ENCODE results near the gene ARHGEF7. TPM values are rescaled to one million over a fixed set of nuclear protein-coding genes. Genes with fewer than 3 reads are reported as not detected.

Gene ARHGEF7
- total and polyA plus RNA-seq, 4 experiments from 2014 or later: 6.6 to 73.7 (median 40.7) TPM

DNA sequence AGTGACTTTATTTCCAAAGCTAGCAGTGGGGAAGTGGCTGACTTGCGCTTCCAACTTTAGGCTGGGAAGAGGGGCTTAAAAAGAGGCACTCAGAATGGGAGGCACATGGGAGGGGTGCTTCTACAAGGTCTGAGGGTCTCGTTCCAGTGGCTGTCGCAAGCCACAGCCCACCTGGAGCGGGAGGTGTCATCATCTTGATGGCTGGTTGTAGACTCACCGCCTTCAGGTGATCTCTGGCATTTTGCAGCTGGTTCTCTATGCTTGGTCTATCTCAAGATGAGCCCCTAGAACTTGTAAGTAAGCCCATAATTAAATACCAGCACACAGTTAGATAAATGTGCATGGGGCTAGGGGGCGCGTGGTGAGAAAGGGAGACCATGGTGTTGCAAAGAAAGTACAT, 214.5 kb downstream of the ARHGEF7 start:
- CTCF ChIA-PET (ENCODE audit: partially characterized antibody): no interaction called here
- no peaks in the 10 kb centered on the region for H3K4me1 ChIP-seq (ENCODE audit: insufficient read depth, low read length)
- no peak overlapping the region for H3K27ac ChIP-seq (ENCODE audit: low read depth, low read length)
- no peaks in the 10 kb centered on the region for H3K9me3 ChIP-seq (ENCODE audit: control insufficient read depth in 1 of 2, low read length in 2 of 2)
- H3K4me3 ChIP-seq (ENCODE audit: low read length in 2 of 2): no peak overlapping the region
- H3K27me3 ChIP-seq (ENCODE audit: insufficient read depth, low read length): no peaks in the 10 kb centered on the region
- H3K27me3 Mint-ChIP-seq: peaks cover 0 to 1% of the 10 kb centered on the region in 2 donors
- intact Hi-C loops (cut with micrococcal nuclease): no loop called here
- DNase-seq: no peak
- no peaks in the 10 kb centered on the region for H3K4me1 Mint-ChIP-seq
- H3K9me3 Mint-ChIP-seq: peaks cover 0 to 9% (median 5%) of the 10 kb centered on the region in 8 donors
- H3K27ac Mint-ChIP-seq: no peak overlapping the region
- H3K4me3 Mint-ChIP-seq: no peak overlapping the region
- peaks cover 0 to 24% of the 10 kb centered on the region in 2 donors for H3K36me3 Mint-ChIP-seq
- POLR2A ChIA-PET (ENCODE audit: partially characterized antibody): no interaction called here
- H3K36me3 ChIP-seq (ENCODE audit: insufficient read depth, low read length): no peaks in the 10 kb centered on the region

DNA sequence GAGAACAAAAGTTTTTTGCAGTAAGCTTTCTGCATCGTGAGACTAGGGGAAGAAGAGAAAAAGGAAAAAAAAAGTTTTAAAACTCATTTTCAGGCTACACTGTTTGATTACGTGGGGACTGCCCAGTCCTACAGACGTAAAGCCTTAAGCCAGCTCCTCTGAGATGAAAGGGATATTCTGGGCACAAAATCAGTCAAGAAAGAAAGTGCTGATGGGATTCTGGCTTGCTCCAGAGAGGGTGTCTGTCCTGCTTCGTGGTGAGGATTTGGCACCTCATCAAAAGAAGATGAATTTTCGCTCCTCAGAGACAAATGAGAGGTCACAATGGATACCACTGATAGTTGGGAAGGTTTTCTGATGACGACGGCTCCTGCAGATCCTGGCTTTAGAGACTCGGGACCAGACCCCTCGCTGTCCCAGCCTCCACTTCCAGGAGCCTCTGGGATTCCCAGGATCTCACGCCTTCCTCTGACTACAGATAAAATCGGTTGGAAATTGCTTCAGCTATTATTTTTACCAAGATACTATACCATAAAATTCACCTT, 215.0 kb downstream of the ARHGEF7 start:
- H3K27me3 Mint-ChIP-seq: peaks cover 0 to 1% of the 10 kb centered on the region in 2 donors
- peaks cover 0 to 9% (median 5%) of the 10 kb centered on the region in 8 donors for H3K9me3 Mint-ChIP-seq
- no peak overlapping the region for H3K27ac ChIP-seq (ENCODE audit: low read depth, low read length)
- no peaks in the 10 kb centered on the region for H3K27me3 ChIP-seq (ENCODE audit: insufficient read depth, low read length)
- no peak for DNase-seq
- no peaks in the 10 kb centered on the region for H3K4me1 ChIP-seq (ENCODE audit: insufficient read depth, low read length)
- H3K4me1 Mint-ChIP-seq: no peaks in the 10 kb centered on the region
- no peaks in the 10 kb centered on the region for H3K9me3 ChIP-seq (ENCODE audit: control insufficient read depth in 1 of 2, low read length in 2 of 2)
- peak overlapping the region in 1 of 8 donors; percentile 49 for H3K4me3 Mint-ChIP-seq
- ChIA-PET CTCF (ENCODE audit: partially characterized antibody) (no interaction called here), POLR2A (ENCODE audit: partially characterized antibody) (no interaction called here)
- intact Hi-C loops (cut with micrococcal nuclease): no loop called here
- H3K27ac Mint-ChIP-seq: peak overlapping the region in 1 of 7 donors; percentile 9
- H3K4me3 ChIP-seq (ENCODE audit: low read length in 2 of 2): no peak overlapping the region
- H3K36me3 ChIP-seq (ENCODE audit: insufficient read depth, low read length): no peaks in the 10 kb centered on the region
- peaks cover 0 to 24% of the 10 kb centered on the region in 2 donors for H3K36me3 Mint-ChIP-seq

DNA sequence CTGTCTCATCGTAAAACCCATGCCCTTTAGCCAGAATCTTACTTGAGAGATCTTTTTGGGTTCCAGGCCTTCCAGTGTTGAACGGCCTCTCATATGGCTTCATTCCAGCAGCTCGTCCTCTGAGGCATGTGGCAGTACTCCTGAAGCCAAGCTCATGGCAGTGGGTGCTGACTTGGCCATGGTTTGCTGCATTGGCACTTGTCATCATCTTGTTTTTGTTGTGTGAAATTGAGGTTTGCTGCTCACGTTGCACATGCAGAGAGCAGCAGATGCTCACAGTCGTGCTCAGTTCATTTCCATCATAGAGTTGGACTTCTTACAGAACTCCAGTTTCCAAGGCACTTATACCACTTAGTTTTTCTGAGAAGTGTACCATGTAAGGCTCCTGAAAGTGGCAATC, 220.2 kb downstream of the ARHGEF7 start:
- no peak overlapping the region for H3K4me3 Mint-ChIP-seq
- ChIA-PET CTCF (ENCODE audit: partially characterized antibody) (no interaction called here), POLR2A (ENCODE audit: partially characterized antibody) (no interaction called here)
- Histone ChIP-seq H3K9me3 (ENCODE audit: control insufficient read depth in 1 of 2, low read length in 2 of 2) (no peaks in the 10 kb centered on the region), H3K36me3 (ENCODE audit: insufficient read depth, low read length) (no peaks in the 10 kb centered on the region), H3K4me3 (ENCODE audit: low read length in 2 of 2) (no peak overlapping the region), H3K27me3 (ENCODE audit: insufficient read depth, low read length) (no peaks in the 10 kb centered on the region), H3K27ac (ENCODE audit: low read depth, low read length) (no peak overlapping the region), H3K4me1 (ENCODE audit: insufficient read depth, low read length) (no peaks in the 10 kb centered on the region)
- peaks cover 0 to 1% of the 10 kb centered on the region in 2 donors for H3K27me3 Mint-ChIP-seq
- intact Hi-C loops (cut with micrococcal nuclease): no loop called here
- DNase-seq: no peak
- H3K9me3 Mint-ChIP-seq: peaks cover 0 to 13% (median 6%) of the 10 kb centered on the region in 8 donors
- no peak overlapping the region for H3K27ac Mint-ChIP-seq
- H3K4me1 Mint-ChIP-seq: peaks cover 0 to 2% (median 0%) of the 10 kb centered on the region in 4 donors
- peaks cover 2 to 54% of the 10 kb centered on the region in 2 donors for H3K36me3 Mint-ChIP-seq

- ChIA-PET POLR2A (ENCODE audit: partially characterized antibody) (no interaction called here), CTCF (ENCODE audit: partially characterized antibody) (no interaction called here)
- Histone ChIP-seq H3K9me3 (ENCODE audit: control insufficient read depth in 1 of 2, low read length in 2 of 2) (no peaks in the 10 kb centered on the region), H3K27ac (ENCODE audit: low read depth, low read length) (no peak overlapping the region), H3K36me3 (ENCODE audit: insufficient read depth, low read length) (no peaks in the 10 kb centered on the region), H3K4me1 (ENCODE audit: insufficient read depth, low read length) (no peaks in the 10 kb centered on the region), H3K4me3 (ENCODE audit: low read length in 2 of 2) (no peak overlapping the region), H3K27me3 (ENCODE audit: insufficient read depth, low read length) (no peaks in the 10 kb centered on the region)
- intact Hi-C loops (cut with micrococcal nuclease): no loop called here
- Mint-ChIP-seq H3K9me3 (peaks cover 0 to 13% (median 6%) of the 10 kb centered on the region in 8 donors), H3K36me3 (peaks cover 2 to 49% of the 10 kb centered on the region in 2 donors), H3K4me1 (peaks cover 0 to 2% (median 0%) of the 10 kb centered on the region in 4 donors), H3K27ac (no peak overlapping the region), H3K27me3 (peaks cover 0 to 1% of the 10 kb centered on the region in 2 donors), H3K4me3 (no peak overlapping the region)
- DNase-seq: no peak
These were observed 221.6 kb downstream of the ARHGEF7 start for GRCh38 chr13:111336666-111337065.

DNA sequence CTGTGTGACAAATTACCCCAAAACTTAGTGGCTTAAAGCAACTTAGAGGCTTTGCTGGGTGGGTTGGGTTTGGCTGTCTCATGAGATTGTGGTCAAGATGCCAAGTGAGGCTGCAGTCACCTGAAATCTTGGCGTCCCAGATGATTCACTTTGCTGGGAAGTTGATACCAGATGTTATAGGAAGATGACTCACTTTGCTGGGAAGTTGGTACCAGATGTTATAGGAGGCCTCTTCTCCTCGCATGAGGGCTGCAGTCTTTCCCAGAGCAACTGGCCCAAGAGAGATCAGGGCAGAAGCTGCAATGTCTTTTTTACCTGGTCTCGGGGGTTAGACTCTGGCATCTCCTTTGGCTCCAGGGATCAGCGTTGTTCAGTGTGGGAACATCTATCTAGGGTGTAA, 222.1 kb downstream of the ARHGEF7 start:
- no peaks in the 10 kb centered on the region for H3K9me3 ChIP-seq (ENCODE audit: control insufficient read depth in 1 of 2, low read length in 2 of 2)
- CTCF ChIA-PET (ENCODE audit: partially characterized antibody): no interaction called here
- intact Hi-C loops (cut with micrococcal nuclease): no loop called here
- H3K27ac ChIP-seq (ENCODE audit: low read depth, low read length): no peak overlapping the region
- H3K36me3 Mint-ChIP-seq: peaks cover 2 to 46% of the 10 kb centered on the region in 2 donors
- no peak for DNase-seq
- H3K27me3 Mint-ChIP-seq: peaks cover 0 to 1% of the 10 kb centered on the region in 2 donors
- H3K36me3 ChIP-seq (ENCODE audit: insufficient read depth, low read length): no peaks in the 10 kb centered on the region
- no peak overlapping the region for H3K4me3 ChIP-seq (ENCODE audit: low read length in 2 of 2)
- peaks cover 0 to 2% (median 0%) of the 10 kb centered on the region in 4 donors for H3K4me1 Mint-ChIP-seq
- no peak overlapping the region for H3K27ac Mint-ChIP-seq
- peaks cover 0 to 13% (median 6%) of the 10 kb centered on the region in 8 donors for H3K9me3 Mint-ChIP-seq
- H3K4me3 Mint-ChIP-seq: no peak overlapping the region
- no peaks in the 10 kb centered on the region for H3K4me1 ChIP-seq (ENCODE audit: insufficient read depth, low read length)
- H3K27me3 ChIP-seq (ENCODE audit: insufficient read depth, low read length): no peaks in the 10 kb centered on the region
- POLR2A ChIA-PET (ENCODE audit: partially characterized antibody): no interaction called here

DNA sequence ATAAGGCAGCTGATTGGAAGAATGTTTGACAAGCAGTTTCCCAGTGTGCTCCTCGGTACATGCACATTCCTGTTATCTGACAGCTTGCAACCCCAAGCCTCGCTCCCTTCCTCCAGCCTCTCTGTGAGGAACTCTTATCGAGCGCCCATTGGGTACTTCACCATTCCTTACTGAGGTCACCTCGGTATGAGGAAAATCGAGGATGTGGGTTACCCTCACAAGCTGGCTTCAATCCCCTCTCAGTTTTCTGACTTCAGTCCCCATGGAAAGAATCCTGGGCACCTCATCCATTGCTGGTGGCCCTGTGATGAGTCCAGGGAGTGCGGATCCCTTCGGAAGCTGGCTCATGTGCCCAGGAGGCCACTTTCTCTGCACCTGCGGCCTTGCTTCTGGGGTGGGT, 222.6 kb downstream of the ARHGEF7 start:
- Histone ChIP-seq H3K4me1 (ENCODE audit: insufficient read depth, low read length) (no peaks in the 10 kb centered on the region), H3K4me3 (ENCODE audit: low read length in 2 of 2) (no peak overlapping the region), H3K36me3 (ENCODE audit: insufficient read depth, low read length) (no peaks in the 10 kb centered on the region), H3K27me3 (ENCODE audit: insufficient read depth, low read length) (no peaks in the 10 kb centered on the region), H3K9me3 (ENCODE audit: control insufficient read depth in 1 of 2, low read length in 2 of 2) (no peaks in the 10 kb centered on the region), H3K27ac (ENCODE audit: low read depth, low read length) (no peak overlapping the region)
- peaks cover 0 to 10% (median 5%) of the 10 kb centered on the region in 8 donors for H3K9me3 Mint-ChIP-seq
- ChIA-PET POLR2A (ENCODE audit: partially characterized antibody) (no interaction called here), CTCF (ENCODE audit: partially characterized antibody) (no interaction called here)
- H3K4me3 Mint-ChIP-seq: no peak overlapping the region
- no peak for DNase-seq
- H3K36me3 Mint-ChIP-seq: peaks cover 2 to 45% of the 10 kb centered on the region in 2 donors
- intact Hi-C loops (cut with micrococcal nuclease): no loop called here
- H3K27me3 Mint-ChIP-seq: no peaks in the 10 kb centered on the region
- no peak overlapping the region for H3K27ac Mint-ChIP-seq
- H3K4me1 Mint-ChIP-seq: peaks cover 0 to 2% (median 0%) of the 10 kb centered on the region in 4 donors

DNA sequence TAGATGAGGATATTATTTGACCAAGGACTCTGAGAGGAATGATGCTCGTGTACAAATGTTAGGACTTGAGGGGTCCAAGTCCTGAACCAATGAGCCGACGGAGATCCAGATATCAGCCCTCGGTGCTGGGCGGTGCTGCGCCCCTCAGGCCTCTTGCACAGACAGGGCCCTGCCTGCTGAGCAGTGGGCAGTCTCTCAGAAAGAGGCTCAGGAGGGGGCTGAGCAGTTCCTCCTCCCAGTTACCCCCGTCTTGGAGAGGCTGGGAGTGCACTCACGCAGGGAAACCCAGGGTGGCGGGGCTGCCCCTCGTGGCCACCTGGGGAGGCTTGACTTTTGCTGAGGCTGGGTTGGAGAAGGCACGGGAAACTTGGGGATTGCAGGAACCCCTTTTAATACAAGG, 223.7 kb downstream of the ARHGEF7 start:
- H3K36me3 Mint-ChIP-seq: peaks cover 5 to 40% of the 10 kb centered on the region in 2 donors
- POLR2A ChIA-PET (ENCODE audit: partially characterized antibody): no interaction called here
- peaks cover 0 to 6% (median 0%) of the 10 kb centered on the region in 4 donors for H3K4me1 Mint-ChIP-seq

More for the DNA sequence above, 223.7 kb downstream of the ARHGEF7 start:
- Histone ChIP-seq H3K36me3 (ENCODE audit: insufficient read depth, low read length) (no peaks in the 10 kb centered on the region), H3K9me3 (ENCODE audit: control insufficient read depth in 1 of 2, low read length in 2 of 2) (no peaks in the 10 kb centered on the region), H3K27ac (ENCODE audit: low read depth, low read length) (no peak overlapping the region), H3K27me3 (ENCODE audit: insufficient read depth, low read length) (no peaks in the 10 kb centered on the region), H3K4me1 (ENCODE audit: insufficient read depth, low read length) (no peaks in the 10 kb centered on the region), H3K4me3 (ENCODE audit: low read length in 2 of 2) (no peak overlapping the region)
- Mint-ChIP-seq H3K4me3 (no peak overlapping the region), H3K27me3 (no peaks in the 10 kb centered on the region), H3K27ac (no peak overlapping the region), H3K9me3 (peaks cover 0 to 10% (median 1%) of the 10 kb centered on the region in 8 donors)
- intact Hi-C loops (cut with micrococcal nuclease): no loop called here
- CTCF ChIA-PET (ENCODE audit: partially characterized antibody): no interaction called here
- DNase-seq: no peak

All from CD4-positive, alpha-beta memory T cell (primary cell).